Fibroblast of skin of left quadriceps (primary cell): Measurements from ENCODE around the gene APOE.
"Not testable (repeated sequence)": the region's sequence is repeated elsewhere in the genome, so short reads cannot be mapped to it uniquely, and the experiment has no call there.

Experiments
- DNase-seq, 2 experiments: peaks; one replicate each; pipeline ENCODE4 v3.0.0-alpha.2; 2013; ENCODE audit warnings: low read depth in 2 of 2

The APOE gene

GRCh38 chr19:44905437-44906160 is at the start of gene APOE:
TSS of gene APOE (plus strand) at chr19:44905796. CDS start at chr19:44906625, 829 bp downstream.
- no peak for DNase-seq

GRCh38 chr19:44856421-44857083 is 49.0 kb upstream of the APOE start:
- no peak for DNase-seq

GRCh38 chr19:44857837-44858236 is 47.8 kb upstream of the APOE start:
- no peak for DNase-seq

- not testable (repeated sequence) for DNase-seq
Observed at GRCh38 chr19:44861576-44861975, 44.0 kb upstream of the APOE start.

- no peak for DNase-seq
Observed at GRCh38 chr19:44863990-44864389, 41.6 kb upstream of the APOE start.

- no peak for DNase-seq
Observed at GRCh38 chr19:44865196-44865767, 40.3 kb upstream of the APOE start.

GRCh38 chr19:44866664-44867063 is 38.9 kb upstream of the APOE start:
- DNase-seq, result no peak

GRCh38 chr19:44867578-44867977 is 38.0 kb upstream of the APOE start:
- no peak for DNase-seq

GRCh38 chr19:44869733-44870470 is 35.7 kb upstream of the APOE start:
- DNase-seq, result peak in 1 of 2 experiments; percentile 30

GRCh38 chr19:44871809-44872208 is 33.8 kb upstream of the APOE start:
- no peak for DNase-seq

GRCh38 chr19:44872661-44873060 is 32.9 kb upstream of the APOE start:
- DNase-seq, result no peak

- no peak for DNase-seq
Observed at GRCh38 chr19:44874317-44874716, 31.3 kb upstream of the APOE start.

GRCh38 chr19:44875666-44876451 is 29.7 kb upstream of the APOE start:
- DNase-seq, result no peak

- no peak for DNase-seq
Observed at GRCh38 chr19:44876930-44877535, 28.6 kb upstream of the APOE start.

GRCh38 chr19:44878120-44878865 is 27.3 kb upstream of the APOE start:
- no peak for DNase-seq

GRCh38 chr19:44879309-44880065 is 26.1 kb upstream of the APOE start:
- DNase-seq, result no peak

- DNase-seq, result no peak
Observed at GRCh38 chr19:44882063-44882462, 23.5 kb upstream of the APOE start.

GRCh38 chr19:44882619-44883397 is 22.8 kb upstream of the APOE start:
- not testable (repeated sequence) for DNase-seq

GRCh38 chr19:44883922-44884321 is 21.7 kb upstream of the APOE start:
- no peak for DNase-seq
